ENCODE data around the gene PPP1R10. TPM values are rescaled to one million over a fixed set of nuclear protein-coding genes. Genes with fewer than 3 reads are reported as not detected.

PPP1R10 gene
- total RNA-seq, 2 donors from 2014 or later, result 36.1 to 48.1 TPM

GRCh38 chr6:30571762-30572082 is 45.3 kb downstream of the PPP1R10 start:
- H3K4me3 ChIP-seq, result peak overlapping the region; percentile 47 to 62
- peaks cover 41% of the 10 kb centered on the region for H3K4me1 ChIP-seq
- TF ChIP-seq CTCF (IDR thresholded peaks at IDR 0.05) (no peak), POLR2A (IDR thresholded peaks at IDR 0.05) (no peak)
- ATAC-seq (no peak), DNase-seq (no peak)
- no peaks in the 10 kb centered on the region for H3K27me3 ChIP-seq
- intact Hi-C loops (cut with DNase I), result no loop called here
- no peaks in the 10 kb centered on the region for H3K36me3 ChIP-seq (replicated peaks in 1 of 2; ENCODE audit: insufficient read depth in 1 of 2, low read depth in 2 of 2)
- WGBS, 2 donors, result 1 to 2% methylated on average over 8 of the region's 8 CpGs
- peak overlapping the region; percentile 70 to 94 (median 84) for H3K27ac ChIP-seq
- no peaks in the 10 kb centered on the region for H3K9me3 ChIP-seq

GRCh38 chr6:30571075-30571761 is 45.8 kb downstream of the PPP1R10 start, which contains the start of gene ABCF1:
ABCF1 (plus strand) TSS chr6:30571442; CDS start chr6:30571488, 46 bp downstream.
- peaks cover 42% of the 10 kb centered on the region for H3K4me1 ChIP-seq
- peak within 1 kb of the TSS; percentile 70 to 94 (median 84) for H3K27ac ChIP-seq
- peak; percentile 98 for ATAC-seq
- H3K27me3 ChIP-seq, result no peaks in the 10 kb centered on the region
- H3K9me3 ChIP-seq, result no peaks in the 10 kb centered on the region
- no peaks in the 10 kb centered on the region for H3K36me3 ChIP-seq (replicated peaks in 1 of 2; ENCODE audit: insufficient read depth in 1 of 2, low read depth in 2 of 2)
- 0 to 1% methylated on average over 38 to 59 of the region's 59 CpGs for WGBS, 2 donors
- peak; percentile 98 to 99 (median 99) for DNase-seq
- intact Hi-C loops (cut with DNase I), result no loop called here
- TF ChIP-seq CTCF (IDR thresholded peaks at IDR 0.05), result no peak
- TF ChIP-seq POLR2A (IDR thresholded peaks at IDR 0.05), result peak; percentile 75 to 92 (median 88)
- peak within 1 kb of the TSS; percentile 47 to 62 for H3K4me3 ChIP-seq

- H3K4me3 ChIP-seq, result peak overlapping the region; percentile 45 to 62
- peak overlapping the region; percentile 49 to 94 (median 79) for H3K27ac ChIP-seq
- H3K9me3 ChIP-seq, result no peaks in the 10 kb centered on the region
- intact Hi-C loops (cut with DNase I), result no loop called here
- 1% methylated on average over 18 of the region's 18 CpGs for WGBS, 2 donors
- TF ChIP-seq CTCF (IDR thresholded peaks at IDR 0.05), result no peak
- no peak for TF ChIP-seq POLR2A (IDR thresholded peaks at IDR 0.05)
- peak in 1 of 4 donors; percentile 38 for DNase-seq
- no peaks in the 10 kb centered on the region for H3K27me3 ChIP-seq
- ATAC-seq, result peak; percentile 30
- no peaks in the 10 kb centered on the region for H3K36me3 ChIP-seq (replicated peaks in 1 of 2; ENCODE audit: insufficient read depth in 1 of 2, low read depth in 2 of 2)
- H3K4me1 ChIP-seq, result peaks cover 47% of the 10 kb centered on the region
Measured at GRCh38 chr6:30570740-30571074, 46.3 kb downstream of the PPP1R10 start.

- WGBS, 2 donors, result 26 to 32% methylated on average over 1 of the region's 1 CpG
- H3K9me3 ChIP-seq, result no peaks in the 10 kb centered on the region
- ATAC-seq (no peak), DNase-seq (no peak)
- H3K27me3 ChIP-seq, result no peaks in the 10 kb centered on the region
- H3K27ac ChIP-seq, result peak overlapping the region in 3 of 4 donors; percentile 70 to 94 (median 88)
- no peaks in the 10 kb centered on the region for H3K36me3 ChIP-seq (replicated peaks in 1 of 2; ENCODE audit: insufficient read depth in 1 of 2, low read depth in 2 of 2)
- intact Hi-C loops (cut with DNase I), result no loop called here
- TF ChIP-seq POLR2A (IDR thresholded peaks at IDR 0.05), result no peak
- no peak for TF ChIP-seq CTCF (IDR thresholded peaks at IDR 0.05)
- peak overlapping the region; percentile 45 to 62 for H3K4me3 ChIP-seq
- H3K4me1 ChIP-seq, result peaks cover 48% of the 10 kb centered on the region
Measured at GRCh38 chr6:30570263-30570662, 46.8 kb downstream of the PPP1R10 start.

GRCh38 chr6:30568245-30568644 is 48.8 kb downstream of the PPP1R10 start:
- Histone ChIP-seq H3K4me3 (no peak overlapping the region), H3K9me3 (no peaks in the 10 kb centered on the region), H3K27me3 (no peaks in the 10 kb centered on the region), H3K27ac (no peak overlapping the region), H3K4me1 (peaks cover 37% of the 10 kb centered on the region), H3K36me3 (replicated peaks in 1 of 2; ENCODE audit: insufficient read depth in 1 of 2, low read depth in 2 of 2) (no peaks in the 10 kb centered on the region)
- 61% methylated on average over 3 of the region's 3 CpGs for WGBS, 2 donors
- intact Hi-C loops (cut with DNase I), result no loop called here
- no peak for ATAC-seq
- DNase-seq, result no peak
- TF ChIP-seq POLR2A (IDR thresholded peaks at IDR 0.05), result no peak
- no peak for TF ChIP-seq CTCF (IDR thresholded peaks at IDR 0.05)

Data from body of pancreas (tissue), 4 donors.